ENCODE data around the gene RECQL.

GRCh38 chr12:21429994-21430393, 71.4 kb downstream of the RECQL start:
- TF ChIP-seq, protein P1, sequence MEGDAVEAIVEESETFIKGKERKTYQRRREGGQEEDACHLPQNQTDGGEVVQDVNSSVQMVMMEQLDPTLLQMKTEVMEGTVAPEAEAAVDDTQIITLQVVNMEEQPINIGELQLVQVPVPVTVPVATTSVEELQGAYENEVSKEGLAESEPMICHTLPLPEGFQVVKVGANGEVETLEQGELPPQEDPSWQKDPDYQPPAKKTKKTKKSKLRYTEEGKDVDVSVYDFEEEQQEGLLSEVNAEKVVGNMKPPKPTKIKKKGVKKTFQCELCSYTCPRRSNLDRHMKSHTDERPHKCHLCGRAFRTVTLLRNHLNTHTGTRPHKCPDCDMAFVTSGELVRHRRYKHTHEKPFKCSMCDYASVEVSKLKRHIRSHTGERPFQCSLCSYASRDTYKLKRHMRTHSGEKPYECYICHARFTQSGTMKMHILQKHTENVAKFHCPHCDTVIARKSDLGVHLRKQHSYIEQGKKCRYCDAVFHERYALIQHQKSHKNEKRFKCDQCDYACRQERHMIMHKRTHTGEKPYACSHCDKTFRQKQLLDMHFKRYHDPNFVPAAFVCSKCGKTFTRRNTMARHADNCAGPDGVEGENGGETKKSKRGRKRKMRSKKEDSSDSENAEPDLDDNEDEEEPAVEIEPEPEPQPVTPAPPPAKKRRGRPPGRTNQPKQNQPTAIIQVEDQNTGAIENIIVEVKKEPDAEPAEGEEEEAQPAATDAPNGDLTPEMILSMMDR (IDR thresholded peaks at IDR 0.05; ENCODE audit: low read length): no peak
- TF ChIP-seq EZH2 (IDR thresholded peaks at IDR 0.05; ENCODE audit: borderline replicate concordance, low read length): no peak
